Measurements from ENCODE around the gene ZNF101.

Gene ZNF101

GRCh38 chr19:19642506-19643157 lies 26.0 kb upstream of the ZNF101 start:
- DNase-seq, result peak; percentile 23

GRCh38 chr19:19643158-19644053 lies 25.2 kb upstream of the ZNF101 start, which contains the start of gene GMIP:
TSS of gene GMIP (minus strand) at chr19:19643657. CDS start at chr19:19643529, 128 bp downstream.
- peak; percentile 40 for DNase-seq

GRCh38 chr19:19644054-19644388 lies 24.6 kb upstream of the ZNF101 start:
- no peak for DNase-seq

- DNase-seq, result no peak
These were observed 23.3 kb upstream of the ZNF101 start for GRCh38 chr19:19645233-19645870.

GRCh38 chr19:19647037-19647835 lies 21.4 kb upstream of the ZNF101 start:
- no peak for DNase-seq

GRCh38 chr19:19649155-19649554 lies 19.5 kb upstream of the ZNF101 start:
- DNase-seq, result no peak

GRCh38 chr19:19649580-19649995 lies 19.1 kb upstream of the ZNF101 start:
- DNase-seq, result no peak

GRCh38 chr19:19650331-19650730 lies 18.3 kb upstream of the ZNF101 start:
- DNase-seq, result no peak

GRCh38 chr19:19651076-19651475 lies 17.6 kb upstream of the ZNF101 start:
- DNase-seq, result no peak

GRCh38 chr19:19652482-19653295 lies 15.9 kb upstream of the ZNF101 start:
- DNase-seq, result peak; percentile 17

- DNase-seq, result no peak
These were observed 15.0 kb upstream of the ZNF101 start for GRCh38 chr19:19653597-19654147.

- DNase-seq, result no peak
These were observed 14.2 kb upstream of the ZNF101 start for GRCh38 chr19:19654441-19654840.

GRCh38 chr19:19655051-19655594 lies 13.5 kb upstream of the ZNF101 start:
- no peak for DNase-seq

GRCh38 chr19:19655641-19656343 lies 12.8 kb upstream of the ZNF101 start:
- DNase-seq, result no peak

- no peak for DNase-seq
These were observed 11.9 kb upstream of the ZNF101 start for GRCh38 chr19:19656451-19657396.

GRCh38 chr19:19657397-19657783 lies 11.2 kb upstream of the ZNF101 start:
- DNase-seq, result no peak

- no peak for DNase-seq
These were observed 8.9 kb upstream of the ZNF101 start for GRCh38 chr19:19659646-19660245.

- no peak for DNase-seq
These were observed 7.4 kb upstream of the ZNF101 start for GRCh38 chr19:19661141-19661674.

All from fibroblast of skin of back (primary cell).